ENCODE data around the gene TUBB2A.
"Not testable (repeated sequence)": the region's sequence is repeated elsewhere in the genome, so short reads cannot be mapped to it uniquely, and the experiment has no call there.

Gene TUBB2A

DNA sequence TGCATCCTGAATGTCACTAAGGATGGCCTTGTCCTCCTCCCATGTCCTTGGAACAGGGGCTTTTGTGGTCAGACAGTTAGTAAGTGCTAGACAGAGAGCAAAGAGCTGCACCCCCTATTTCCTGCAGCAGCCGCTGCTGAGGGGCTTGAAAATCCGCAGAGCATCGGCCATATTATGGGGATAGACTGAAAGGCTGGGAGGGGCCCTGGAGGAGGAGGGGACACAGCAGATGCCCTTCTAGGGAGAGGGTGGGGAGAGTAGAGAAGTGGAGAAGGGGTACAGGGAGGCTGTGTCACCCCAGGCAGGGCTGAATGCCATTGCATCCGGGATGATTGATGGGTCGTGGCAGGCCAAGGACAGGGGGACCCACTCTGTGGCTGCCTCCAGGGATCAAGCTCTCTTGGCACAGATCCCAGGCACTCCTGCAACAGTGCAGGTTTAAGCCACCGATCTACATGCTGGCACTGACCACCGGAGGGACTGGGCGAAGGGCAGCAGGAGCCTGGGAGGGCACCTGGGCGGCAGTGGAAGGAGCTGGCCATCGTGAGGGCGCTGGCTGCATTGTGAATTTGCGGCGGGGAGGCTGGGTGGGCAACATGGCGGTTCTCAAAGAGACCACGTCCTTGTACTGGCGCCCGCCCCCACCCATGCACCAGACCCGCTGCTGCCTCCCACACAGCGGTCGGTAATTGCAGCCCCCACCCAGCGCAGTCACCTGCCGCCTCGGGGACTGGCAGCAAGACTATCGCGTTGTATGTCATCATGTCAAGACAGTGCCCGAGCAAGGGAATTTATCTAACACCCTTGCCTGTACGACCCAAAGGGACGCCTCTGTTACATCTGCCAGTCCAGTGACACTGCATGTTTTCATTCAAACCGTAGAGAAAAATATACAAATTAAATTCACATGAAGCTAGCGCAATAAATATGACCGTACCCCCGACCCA lies 887 bp downstream of the TUBB2A start:
- not testable (repeated sequence) for DNase-seq (ENCODE audit: low read depth in 3 of 3)

DNA sequence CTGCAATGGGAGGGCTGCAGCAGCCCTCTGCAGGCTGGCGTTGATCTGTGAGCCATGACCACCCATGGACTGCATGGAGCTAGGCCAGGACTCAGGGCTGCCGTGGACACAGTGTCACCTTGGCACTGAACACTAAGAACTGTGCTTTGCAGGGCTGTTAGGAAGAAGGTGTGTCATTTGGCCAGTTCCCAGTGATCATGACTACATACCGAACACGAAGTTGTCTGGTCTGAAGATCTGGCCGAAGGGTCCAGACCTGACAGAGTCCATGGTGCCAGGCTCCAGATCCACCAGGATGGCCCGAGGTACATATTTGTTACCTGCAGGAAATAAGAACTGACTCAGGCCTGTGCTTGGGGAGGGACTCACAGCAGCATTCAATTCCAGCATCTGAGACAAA lies 1.9 kb downstream of the TUBB2A start:
- not testable (repeated sequence) for DNase-seq (ENCODE audit: low read depth in 3 of 3)

DNA sequence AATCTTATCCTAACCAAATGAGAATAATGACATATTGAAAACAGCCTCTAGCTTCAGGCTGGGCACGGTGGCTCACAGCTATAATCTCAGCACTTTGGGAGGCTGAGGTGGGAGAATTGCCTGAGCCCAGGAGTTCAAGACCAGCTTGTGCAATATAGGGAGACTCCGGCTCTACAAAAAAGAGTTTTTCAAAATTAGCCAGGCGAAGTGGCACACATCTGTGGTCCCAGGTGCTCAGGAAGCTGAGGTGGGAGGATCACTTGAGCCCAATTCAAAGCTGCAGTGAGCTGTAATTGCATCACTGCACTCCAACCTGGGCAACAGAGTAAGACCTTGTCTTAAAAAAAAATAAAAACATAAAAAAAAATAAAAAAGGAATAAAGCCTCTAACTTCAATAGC lies 4.7 kb downstream of the TUBB2A start:
- no peak for DNase-seq (ENCODE audit: low read depth in 3 of 3)

DNA sequence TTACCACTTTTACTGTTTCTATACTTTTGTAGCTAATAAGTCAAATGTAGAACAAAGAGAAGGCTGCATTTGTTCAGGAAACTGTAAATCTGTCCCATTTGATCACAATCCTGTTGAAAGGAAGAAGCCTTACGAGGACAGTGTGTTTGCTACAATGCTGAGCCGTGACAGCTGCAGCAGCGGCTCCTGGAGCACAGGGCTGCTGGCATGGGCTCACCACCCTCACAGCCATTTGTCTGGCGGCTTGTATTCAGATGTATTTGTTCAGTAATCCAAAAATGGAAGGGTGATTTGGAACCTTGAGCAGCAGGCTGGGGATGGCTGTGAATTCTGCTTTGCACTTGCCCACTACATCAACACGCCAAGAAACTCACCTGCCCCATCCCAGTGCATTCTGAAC lies 5.7 kb downstream of the TUBB2A start:
- no peak for DNase-seq (ENCODE audit: low read depth in 3 of 3)

DNA sequence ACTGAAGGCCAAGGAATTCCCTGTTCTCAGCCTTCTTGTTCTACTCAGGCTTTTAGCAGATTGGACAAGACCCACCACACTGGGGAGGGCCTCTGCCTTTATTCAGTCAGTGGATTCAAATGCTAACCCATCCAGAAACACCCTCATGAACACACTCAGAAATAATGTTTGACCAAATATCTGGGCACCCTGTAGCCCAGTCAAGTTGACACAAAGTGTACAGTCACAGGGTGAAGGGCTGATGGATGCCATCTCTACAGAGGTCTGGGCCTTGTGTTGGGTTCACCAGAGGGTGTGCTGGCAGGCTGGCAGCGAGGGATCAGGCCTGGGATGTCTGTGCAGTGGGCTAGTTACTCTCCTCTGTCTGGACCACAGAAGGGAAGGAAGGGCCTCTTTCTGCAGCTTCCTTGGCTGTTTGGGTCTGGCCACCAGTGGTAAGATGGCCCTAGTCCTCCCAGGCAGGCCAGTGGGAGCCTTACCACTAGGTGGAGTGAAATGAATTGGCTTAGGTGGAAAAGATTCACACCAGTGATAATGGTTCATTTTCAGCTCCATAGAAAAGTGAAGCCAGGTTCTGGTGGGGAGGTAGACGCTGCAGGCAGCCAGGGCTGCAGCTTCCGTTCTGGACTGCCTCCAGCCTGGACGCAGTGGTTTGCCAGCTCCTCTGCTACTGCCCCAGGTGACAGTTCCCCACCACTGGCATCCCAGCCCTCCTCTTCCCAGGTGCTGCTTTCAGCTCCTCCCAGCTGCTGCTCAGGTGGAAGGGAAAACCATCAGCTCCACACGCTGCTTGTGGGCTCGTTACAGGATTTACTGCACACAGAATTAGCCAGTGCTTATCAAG lies 9.2 kb downstream of the TUBB2A start:
- DNase-seq (ENCODE audit: low read depth in 3 of 3), result no peak

DNA sequence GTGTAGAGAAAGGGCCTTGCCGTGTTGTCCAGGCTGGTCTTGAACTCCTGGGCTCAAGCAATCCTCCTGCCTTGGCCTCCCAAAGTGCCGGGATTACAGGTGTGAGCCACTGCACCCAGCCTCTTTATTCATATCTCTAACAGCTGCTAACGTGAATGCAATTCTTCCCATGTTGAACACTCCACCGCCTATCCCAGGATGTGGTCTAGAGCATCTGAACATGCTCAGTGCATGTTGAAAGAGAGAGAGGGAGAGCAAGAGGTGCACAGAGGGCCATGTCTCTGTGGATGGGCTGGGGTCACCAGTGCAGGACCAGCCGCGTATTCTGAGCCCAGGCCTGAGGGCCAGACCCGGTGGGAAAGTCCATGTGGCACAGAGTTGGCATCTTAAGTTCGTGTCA lies 12.8 kb downstream of the TUBB2A start:
- no peak for DNase-seq (ENCODE audit: low read depth in 3 of 3)

DNA sequence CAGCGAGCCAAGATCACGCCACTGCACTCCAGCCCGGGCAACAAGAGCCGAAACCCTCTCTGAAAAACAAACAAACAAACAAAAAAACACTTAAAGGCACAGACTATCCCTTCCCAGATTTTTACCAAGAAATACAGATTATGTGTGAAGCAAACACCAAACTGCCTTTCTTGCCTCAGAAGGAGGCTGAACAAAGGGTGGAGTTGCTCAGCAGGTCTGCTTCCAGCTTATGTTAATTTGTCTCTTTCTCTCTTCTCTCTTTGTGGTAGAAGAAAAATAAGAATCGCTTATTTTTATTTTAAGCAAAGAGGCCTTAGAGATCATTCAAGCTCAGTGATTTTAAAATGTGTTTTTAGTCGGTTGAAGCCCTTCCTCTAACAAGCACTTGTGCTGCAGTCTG lies 14.2 kb downstream of the TUBB2A start:
- DNase-seq (ENCODE audit: low read depth in 3 of 3), result no peak

DNA sequence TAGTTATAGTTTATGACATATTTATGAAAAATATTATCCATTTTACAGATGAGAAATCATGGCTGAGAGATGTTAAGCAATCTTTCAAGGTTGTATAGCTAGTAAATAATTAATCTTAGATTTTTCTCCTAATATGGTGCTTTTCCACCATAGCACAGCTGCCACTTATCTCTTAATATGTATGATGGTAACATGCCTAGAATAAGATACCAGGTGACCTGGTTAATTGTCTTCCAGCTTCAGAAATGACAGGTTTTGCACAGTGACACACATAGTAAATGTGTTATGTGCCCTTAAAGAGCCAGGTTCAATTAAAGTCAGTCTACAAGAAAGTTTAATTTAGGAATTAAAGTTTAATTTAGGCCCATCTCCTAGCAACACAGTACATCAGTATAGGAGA lies 14.8 kb downstream of the TUBB2A start:
- no peak for DNase-seq (ENCODE audit: low read depth in 3 of 3)

DNA sequence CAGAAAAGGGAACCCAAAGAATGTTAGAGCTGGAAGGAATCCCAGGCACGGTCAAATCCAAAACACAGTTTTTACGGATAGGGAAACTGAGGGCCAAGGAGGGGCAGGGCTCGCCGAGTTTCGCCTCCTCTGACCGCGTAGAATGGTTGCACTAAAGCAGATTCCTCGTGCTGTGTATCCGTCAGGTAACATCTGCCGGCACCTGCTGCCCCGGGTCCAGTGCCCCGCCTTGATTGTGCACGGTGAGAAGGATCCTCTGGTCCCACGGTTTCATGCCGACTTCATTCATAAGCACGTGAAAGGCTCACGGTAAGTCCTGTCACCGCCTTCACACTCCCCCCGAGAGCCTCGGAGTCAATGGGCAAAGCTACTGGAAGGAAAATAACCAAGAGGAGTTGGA lies 17.1 kb downstream of the TUBB2A start:
- no peak for DNase-seq (ENCODE audit: low read depth in 3 of 3)

DNA sequence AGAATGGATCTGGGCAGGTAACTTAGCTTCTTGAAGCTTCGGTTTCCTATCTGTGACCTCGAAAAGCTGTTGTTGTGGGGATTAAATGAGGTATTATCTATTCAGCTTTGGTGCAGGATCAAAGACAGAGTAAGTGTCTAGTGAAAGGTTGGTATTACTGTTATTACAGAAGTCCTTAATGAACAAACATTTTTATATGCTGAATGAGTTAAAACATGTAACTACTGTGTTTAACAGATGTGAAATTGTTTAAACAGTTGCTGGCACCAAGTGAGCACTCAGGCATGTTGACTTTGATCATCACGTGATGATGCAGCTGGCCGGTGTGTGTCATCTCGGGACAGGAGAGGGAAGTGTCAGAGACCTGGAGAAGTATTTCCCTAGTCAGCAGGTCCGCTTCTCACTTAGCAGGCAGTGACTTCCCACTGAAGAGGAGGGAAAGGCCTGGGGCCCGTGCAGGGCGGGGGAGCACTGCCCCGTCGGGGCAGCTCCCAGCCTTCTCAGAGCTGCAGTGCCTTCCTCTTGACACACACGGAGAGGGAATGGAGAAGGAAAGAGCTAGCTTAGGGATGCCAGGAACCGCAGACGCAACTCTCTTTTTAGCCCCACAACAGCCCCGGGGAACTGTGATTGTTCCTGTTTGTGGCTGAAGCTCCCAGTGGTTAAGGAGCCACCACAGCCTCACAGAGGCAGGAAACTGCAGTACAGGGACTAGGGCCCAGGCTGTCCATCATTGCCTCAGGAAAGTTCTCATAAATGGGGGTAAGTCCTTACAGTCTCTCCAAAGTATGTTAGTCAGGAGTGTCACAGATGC lies 18.0 kb downstream of the TUBB2A start:
- no peak for DNase-seq (ENCODE audit: low read depth in 3 of 3)

DNA sequence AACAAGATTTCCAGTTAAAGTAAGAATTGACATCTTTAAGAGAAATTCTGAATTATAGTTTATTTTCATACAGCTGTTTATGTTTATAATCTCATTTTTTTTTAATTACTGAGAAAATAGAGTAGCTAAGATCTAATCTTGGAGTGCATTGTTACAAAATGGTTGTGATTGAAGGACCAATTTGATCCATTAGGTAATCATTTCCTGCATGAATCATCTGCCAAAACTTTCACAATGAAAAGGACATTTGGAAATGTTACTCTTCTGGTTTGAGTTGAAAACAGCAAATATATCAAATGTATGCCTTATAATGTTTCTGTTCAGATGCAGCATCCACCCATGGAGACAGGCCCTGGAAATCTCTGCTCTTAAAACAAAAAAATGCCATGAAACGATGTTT lies 19.0 kb downstream of the TUBB2A start:
- no peak for DNase-seq (ENCODE audit: low read depth in 3 of 3)

DNA sequence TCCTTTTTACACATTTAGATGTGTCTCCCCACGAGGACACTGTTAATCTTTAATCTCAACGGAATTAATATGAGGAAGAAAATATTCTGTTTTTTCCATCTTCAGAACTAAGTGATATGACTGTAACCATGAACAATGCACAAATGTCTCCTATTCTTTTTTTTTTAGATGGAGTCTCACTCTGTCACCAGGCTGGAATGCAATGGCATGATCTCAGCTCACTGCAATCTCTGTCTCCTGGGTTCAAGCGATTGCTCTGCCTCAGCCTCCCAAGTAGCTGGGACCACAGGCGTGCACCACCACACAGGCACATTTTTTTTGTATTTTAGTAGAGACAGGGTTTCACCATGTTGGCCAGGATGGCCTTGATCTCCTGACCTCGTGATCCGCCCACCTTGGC lies 19.5 kb downstream of the TUBB2A start:
- DNase-seq (ENCODE audit: low read depth in 3 of 3), result not testable (repeated sequence)

DNA sequence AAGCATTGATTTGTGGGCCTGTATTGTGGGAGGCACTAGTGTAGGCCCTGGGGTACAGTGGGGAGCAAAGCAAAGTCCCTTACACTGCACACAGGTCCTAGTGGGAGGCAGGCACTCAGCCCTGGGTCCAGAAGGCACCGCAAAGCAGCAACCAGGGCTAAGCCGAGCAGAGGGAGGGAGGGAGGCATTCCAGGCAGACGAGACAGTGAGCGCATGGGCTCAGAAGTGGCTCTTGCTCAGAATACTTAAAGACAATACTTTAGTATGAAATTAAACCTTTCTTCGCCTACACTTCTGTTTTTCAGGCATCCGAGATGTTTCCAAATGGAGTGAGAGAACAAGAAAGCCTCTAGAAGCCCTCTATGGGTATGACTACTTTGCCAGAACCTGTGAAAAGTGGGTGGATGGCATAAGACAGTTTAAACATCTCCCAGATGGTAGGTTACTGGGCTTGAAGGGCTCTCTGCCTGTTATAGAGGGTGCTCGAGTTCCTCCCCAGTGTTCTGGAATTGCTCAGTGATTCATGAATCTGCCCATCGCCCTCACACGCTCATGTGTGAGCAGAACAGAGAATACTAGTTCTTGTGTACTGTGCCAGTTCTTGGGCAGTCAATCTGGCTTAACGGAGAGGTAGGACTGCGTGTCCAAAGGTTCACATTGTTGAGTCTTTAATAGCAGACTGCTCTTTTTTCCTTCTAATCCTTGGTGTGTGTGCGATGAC lies 20.1 kb downstream of the TUBB2A start:
- DNase-seq (ENCODE audit: low read depth in 3 of 3), result no peak

DNA sequence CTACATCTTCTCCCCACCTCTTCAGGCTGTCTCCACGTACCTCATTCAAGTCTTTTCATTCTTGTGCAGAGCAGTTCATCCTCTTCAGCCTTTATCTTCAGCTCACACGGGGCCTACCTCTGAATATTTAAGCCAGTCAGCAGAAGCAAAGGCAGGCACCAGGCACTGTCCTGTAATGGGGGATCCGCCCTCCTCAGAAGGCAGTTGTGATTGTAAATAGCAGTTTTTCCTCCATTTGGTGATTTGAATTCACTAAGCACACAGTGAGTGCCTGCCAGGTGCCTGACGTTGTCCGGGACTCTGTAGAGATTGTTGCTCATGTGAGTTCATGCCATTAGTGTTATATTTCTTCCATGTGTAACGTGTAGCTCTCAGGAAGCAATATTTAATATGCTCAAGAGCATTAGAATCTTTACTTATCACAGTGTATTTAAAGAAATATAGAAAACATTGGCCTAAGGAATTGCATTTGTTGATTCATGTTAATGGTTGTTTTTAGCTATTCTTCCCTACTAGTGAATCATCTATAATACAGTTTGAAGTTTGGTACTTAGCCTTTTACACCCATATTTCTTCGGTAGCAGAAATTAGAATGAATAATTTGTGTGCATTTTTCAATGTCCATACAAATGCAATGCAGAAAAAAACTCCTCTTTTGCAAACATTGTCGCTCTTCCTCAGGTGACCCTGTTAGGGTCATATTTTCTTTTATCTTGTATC lies 20.9 kb downstream of the TUBB2A start:
- DNase-seq (ENCODE audit: low read depth in 3 of 3), result no peak

DNA sequence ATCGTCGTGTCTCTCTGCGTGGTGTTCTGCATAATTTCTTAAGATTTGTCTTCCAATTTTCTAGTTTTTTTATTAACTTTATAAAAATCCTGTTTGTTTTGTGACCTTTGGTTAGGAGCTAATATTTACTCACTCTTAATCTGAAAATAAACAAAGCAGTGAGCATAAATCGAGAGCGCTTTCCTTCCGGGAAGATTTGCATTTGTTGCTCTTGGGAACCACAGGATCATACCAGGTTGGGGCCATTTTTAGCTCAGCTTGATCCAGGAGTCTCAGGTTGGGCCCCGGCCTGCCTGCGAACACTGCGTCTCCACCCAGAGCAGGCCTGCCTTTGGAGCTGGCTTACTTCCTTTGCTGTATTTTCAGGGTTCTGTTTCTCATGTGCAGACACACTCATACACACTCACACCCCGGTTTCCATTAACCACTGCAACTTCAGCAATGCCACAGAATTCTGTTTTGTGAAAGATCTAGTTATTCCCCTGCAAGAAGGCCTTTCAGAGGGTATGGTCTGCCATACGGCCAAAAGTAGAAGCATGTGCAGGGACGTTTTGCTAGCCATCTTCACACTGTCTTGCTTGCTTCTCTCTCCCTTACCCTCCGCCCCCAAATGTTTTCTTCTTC lies 21.6 kb downstream of the TUBB2A start:
- no peak for DNase-seq (ENCODE audit: low read depth in 3 of 3)

DNA sequence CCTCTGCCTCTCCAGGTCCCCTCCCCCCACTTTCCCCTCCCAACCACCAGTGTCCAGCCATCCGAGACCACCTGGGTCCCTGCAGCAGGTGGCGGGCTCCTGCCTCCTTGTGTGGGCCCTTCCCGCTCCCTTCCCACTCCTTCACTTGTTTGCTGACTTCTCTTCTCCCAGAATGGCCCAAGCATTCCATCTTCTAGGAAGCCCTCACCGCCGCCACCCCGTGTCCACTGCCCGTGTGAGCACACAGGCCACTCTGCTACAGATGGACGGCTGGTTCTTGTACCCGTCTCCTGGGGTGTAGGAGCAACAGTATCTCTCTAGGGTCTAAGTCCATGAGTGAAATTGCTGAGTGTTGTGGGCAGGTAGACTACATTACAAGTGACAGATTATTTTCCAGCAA lies 23.8 kb downstream of the TUBB2A start:
- DNase-seq (ENCODE audit: low read depth in 3 of 3), result no peak

DNA sequence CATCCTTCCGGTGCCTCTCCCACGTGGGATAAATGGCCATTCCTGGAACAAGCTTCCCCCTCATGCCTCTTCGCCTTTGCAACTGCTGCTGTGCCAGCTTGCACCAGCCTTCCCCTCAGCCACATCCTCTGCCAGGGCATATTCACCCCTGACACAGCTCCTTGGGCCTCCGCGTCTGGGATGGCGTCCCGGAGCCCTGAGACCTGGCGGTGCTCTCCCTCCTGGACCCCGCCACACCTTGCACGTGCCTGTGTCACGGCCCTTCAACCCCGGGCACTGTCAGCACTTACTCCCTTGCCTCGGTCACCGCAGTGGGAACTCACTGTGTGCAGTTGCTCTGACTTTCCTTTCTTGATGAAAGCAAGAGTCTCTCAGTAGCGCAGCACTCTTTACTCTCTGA lies 25.6 kb downstream of the TUBB2A start:
- no peak for DNase-seq (ENCODE audit: low read depth in 3 of 3)

DNA sequence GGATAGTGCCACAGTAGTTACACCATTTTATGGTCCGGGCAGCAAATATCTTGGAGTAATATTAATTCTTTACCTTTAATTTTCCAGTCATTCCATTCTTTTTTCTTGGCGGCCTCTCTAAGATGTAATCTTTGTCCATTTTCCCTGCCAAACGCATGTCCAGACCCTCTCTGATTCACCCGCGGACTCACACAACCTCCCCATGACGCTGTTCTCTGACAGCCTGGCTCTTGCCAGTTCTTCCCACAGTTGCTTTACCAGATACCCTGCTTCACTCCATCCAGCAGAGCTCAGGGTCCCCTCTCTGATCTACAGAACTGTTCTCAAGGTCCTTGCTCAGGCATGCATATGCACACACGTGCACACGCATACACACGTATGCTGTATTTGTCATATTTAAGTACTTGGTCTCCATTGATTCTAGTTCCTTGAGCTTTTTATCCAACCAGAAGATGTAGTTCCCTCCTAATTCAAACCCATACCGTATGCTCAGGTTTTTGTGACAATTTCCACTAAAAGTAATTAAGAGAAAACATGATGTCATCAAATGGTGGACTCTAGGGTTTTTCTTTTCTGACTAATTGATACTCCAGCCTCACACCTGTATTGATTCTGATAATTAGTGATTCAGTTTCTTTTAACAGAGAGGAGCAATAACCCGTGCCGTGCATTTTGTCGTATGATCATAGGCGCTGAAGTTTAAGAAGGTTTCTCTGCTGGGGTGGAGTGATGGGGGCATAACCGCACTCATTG lies 28.8 kb downstream of the TUBB2A start:
- DNase-seq (ENCODE audit: low read depth in 3 of 3), result no peak

DNA sequence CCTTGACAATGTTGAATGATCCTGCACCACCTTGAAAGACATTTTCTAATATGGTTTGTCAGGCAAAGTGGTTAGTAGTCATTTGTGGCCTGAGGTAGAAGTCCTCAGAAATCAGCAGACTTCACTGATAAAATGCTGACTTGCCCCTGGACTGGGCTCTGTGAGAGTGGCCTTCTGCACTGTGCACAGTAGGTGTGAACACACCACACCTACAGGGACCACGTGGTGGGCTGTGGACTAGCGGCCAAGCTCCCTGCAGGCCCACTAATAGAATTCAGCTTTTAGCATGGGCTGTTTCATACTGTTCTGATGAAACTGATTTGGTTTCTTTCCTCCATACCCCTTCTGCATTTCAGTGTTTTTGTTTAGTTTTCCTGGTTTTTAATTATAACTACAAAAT lies 31.5 kb downstream of the TUBB2A start:
- DNase-seq (ENCODE audit: low read depth in 3 of 3), result no peak

DNA sequence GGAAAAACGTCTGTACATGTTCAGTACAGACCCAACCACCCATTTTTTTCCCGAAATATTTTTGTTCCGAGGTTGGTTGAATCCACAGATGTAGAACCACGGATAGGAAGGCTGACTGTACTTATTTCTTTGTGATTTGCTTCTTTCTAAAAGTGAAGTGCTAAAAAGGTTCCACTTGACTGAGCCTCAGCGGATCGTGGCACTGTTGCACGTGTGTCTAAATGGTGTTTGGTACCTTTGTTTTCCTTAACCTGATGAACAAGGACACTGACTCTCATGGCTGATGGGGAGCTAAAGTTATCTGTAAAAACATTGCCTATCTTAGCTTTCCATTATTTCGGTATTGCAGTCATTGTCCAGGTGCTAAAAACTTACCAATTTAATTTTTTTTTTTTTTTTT lies 32.7 kb downstream of the TUBB2A start:
- DNase-seq (ENCODE audit: low read depth in 3 of 3), result no peak
